GM18520 (cell line): ENCODE data around the gene ZC3H8.
"Not testable (repeated sequence)": the region's sequence is repeated elsewhere in the genome, so short reads cannot be mapped to it uniquely, and the experiment has no call there.

Experiments used
- ATAC-seq: cut with Tn5 transposase; IDR thresholded peaks from one replicate; pipeline ENCODE4 v1.9.1; 2021; ENCODE audit not compliant: unreplicated experiment

The ZC3H8 gene

DNA sequence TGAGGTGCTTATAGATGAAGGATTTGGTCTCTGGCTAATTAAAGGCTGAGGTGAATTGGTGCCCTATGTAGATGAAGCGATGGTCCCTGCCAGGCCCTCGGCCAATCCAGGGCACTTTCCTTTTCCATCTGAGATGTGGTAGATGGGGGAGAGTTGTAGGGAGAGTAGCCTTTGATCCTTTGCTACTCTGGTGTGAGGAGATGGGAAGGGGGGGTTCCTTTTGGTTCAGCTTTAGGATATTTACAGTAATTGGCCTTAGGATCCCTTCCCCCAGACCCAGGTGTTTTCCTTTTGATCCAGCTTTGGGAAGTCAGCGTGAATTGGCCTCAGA, 5.4 kb upstream of the ZC3H8 start:
- ATAC-seq = no peak

DNA sequence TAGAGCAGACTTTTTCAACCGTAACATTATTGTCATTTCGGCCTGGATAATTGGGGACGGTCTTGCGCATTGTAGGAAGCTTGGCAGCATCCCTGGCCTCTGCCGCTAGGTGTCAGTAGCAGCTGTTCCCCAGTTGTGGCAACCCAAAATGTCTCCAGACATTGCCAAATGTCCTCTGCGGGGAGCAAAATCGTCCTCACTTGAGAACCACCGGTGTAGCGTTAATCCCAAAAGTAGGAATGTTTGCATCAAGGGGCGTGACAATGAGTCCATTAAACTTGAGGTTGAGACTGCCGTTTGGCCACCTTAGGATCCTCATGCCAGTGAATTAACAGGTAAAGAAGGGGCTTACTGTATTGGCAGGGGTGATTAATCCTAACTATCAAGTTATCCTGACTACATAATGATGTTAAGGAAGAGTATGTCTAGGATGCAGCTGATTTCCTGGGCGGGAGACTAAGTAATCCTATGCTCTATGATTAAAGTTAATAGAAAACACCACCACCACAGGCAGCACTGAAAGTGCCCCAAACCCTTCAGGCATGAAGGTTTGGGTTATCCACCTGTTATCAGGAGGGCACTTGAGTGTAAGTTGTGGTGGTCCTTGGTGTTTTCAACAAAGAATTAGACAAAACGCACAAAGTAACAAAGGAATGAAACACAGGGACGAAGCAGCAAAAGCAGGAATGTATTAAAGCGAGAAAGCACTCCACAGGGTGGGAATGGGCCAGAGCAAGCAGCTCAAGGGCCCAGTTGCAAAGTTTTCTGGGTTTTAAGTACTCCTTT, 4.9 kb upstream of the ZC3H8 start:
- ATAC-seq = no peak

DNA sequence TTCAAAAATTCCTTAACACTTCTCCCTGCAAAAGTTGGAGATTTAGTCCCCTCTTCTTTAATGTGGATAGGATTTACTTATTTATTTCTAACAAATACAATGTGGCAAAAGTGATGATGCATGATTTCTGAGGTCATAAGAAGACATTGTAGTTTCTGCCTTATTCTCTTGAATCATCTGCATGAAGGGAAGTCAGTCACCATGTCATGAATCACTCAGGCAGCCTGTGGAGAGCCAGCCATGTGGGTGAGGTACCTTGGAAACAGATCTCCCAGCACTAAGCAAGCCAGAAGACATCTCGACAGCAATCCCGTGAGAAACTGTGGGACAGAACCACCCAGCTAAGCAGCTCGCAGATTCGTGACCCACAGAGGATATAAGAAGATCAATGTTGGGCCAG, 2.7 kb upstream of the ZC3H8 start:
- ATAC-seq = no peak

DNA sequence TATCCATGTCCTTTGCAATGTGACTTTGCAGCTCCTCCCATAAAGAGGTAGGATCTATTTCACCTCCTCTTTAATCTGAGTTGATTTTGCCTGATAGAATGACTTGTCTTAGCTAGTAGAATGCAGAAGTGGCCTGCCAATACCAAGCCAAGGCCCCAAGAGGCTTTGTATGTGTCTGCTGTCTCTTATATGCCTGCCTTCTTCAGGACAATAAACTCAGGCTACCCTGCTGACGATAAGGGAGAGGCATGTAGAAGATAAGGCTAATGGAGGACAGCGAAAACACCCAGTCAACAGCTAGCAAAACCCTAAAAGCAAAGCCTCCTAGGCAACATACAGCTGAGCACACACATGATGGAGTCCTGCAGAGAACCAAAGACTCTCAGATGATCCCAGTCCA, 1.8 kb upstream of the ZC3H8 start:
- no peak for ATAC-seq

DNA sequence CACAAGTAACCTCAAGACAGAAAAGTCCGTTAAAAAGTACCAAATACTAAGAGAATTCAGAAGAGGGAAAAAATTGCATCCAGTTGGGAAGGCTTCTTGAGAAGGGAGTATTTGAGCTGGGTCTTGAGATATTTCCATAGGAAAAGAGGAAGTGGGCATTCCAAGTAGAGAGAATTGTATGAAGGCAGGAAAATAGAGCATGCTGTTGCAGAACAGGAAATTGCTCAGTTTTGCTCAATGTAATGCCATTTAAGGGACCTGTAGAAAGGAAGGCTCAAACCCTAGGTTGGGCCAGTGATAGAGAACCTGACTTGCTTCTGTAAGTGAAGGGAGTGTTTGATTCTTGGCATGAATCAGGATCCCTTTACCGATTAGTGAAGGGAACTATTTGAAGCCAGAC, 1.0 kb upstream of the ZC3H8 start:
- no peak for ATAC-seq

DNA sequence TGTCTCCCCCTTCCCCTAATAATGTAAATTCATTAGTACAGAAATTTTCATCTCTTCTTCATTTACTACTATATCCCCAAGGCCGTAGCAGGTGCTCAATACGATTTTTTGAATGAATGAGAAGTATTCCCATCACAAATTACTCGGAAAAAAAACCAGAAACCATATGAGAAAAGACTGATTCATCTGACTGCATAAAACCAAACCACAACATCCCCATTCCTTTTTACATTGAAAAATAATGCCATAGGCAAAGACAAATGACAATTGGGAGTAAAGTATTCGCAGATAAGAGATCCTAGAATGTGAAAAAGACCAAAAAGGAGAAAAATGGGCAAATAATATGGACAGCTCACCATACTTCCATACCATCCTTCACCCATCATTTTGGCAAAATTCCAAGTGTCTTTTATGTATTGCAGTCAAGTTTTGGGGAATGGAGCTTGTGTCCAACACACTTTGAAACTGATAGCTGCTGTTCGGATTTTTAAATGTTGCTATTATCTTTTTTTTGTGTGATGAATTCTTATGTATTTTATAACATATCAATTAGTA, 1.5 kb downstream of the ZC3H8 start:
- ATAC-seq = no peak

DNA sequence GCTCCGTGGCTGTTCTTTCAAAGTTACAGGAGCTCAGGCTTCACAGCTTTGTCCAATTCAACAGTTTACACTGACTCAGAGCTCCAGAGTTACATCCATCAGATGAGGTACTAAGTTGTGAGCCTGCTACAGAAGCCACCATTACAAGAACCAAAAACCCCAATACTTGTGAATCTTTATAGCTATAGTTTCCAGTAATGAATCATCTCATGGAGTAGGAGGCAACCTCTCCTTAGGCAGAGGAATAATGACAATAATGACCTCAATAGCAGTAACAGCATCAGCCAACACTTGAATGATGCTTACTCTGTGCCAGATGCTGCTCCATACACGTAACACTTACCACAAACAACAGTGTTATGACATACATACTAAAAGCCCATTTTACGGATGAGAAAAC, 3.6 kb downstream of the ZC3H8 start:
- no peak for ATAC-seq

DNA sequence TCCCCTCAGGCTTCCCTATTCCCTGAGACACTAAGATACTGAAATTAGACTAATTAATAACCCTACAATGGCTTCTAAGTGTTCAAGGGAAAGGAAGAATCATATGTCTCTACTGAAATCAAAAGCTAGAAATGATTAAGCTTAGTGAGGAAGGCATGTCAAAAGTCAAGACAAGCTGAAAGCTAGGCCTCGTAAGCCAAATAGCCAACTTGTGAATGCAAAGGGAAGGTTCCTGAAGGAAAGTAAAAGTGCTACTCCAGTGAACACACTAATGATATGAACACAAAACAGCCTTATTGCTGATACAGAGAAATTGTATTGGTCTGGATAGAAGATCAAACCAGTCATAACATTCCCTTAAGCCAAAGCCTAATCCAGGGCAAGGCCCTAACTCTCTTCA, 10.0 kb downstream of the ZC3H8 start:
- ATAC-seq = no peak

DNA sequence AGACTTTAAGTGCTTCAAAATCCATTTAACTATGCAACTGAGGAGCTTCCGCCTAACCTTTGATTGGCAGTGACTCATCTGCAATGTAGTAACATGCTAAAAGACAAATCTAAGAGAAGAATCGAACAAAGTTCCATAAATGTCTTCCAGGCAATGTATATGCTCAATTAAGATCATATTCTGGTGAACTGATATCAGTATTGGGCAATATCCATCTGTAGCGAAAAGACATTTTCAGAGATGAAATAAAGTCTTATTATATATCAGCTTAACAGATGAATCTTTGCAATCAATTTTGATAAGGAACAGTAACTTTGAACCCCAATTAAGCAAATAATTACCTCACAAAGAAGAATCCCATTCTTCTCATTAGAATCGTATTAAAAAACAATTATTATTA, 11.6 kb downstream of the ZC3H8 start:
- ATAC-seq = no peak

DNA sequence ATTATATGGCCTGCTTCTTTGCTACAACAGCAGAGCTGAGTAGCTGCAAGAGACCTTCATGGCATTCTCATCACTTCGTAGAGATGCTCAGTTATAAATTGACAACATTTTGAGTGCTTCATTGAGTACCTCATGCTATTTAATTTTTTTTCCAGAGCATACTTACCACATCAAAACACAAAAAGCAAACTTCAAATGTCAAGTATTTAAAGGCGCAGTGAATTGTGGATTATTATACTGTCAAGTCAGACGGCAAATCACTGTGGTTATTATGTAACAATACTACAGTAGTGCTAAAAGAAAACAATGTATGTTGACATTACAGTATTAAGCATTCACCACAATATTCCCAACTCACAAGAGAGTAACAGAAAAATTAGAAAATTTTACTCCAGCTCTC, 12.5 kb downstream of the ZC3H8 start:
- no peak for ATAC-seq

DNA sequence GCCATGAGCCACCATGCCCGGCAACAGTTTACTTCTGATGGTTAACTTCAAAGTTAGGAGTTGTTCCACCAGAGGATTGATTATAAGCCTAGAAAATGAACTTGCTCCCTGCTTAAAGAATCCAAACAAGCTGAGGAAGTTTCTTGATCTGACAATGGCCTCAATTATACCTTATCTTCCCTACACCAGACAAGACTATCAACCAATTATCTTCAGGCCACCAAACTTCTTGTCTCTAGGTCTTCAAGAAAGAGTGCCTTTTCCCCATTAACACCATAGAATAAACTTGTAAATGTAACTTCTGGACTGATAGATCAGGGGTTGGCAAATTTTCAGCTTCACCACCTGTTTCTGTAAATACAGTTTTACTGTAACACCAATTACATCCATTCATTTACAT, 15.0 kb downstream of the ZC3H8 start:
- no peak for ATAC-seq

DNA sequence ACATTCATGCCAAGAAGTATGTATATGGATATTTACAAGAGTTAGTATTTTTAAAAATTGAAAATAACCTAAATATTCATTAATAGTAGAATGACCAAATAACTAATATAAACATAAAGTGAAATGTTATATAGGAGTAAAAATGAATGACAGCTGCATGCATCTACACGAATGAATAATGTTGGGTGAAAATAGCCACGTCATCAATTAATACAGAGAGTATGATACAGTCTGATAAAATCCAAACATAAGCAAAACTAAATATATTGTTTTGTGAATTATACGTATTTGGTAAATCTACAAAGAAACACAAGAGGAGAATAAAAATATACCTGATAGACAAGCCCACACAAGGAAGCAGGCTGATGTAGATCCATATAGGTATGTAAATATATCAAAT, 24.5 kb downstream of the ZC3H8 start:
- no peak for ATAC-seq

DNA sequence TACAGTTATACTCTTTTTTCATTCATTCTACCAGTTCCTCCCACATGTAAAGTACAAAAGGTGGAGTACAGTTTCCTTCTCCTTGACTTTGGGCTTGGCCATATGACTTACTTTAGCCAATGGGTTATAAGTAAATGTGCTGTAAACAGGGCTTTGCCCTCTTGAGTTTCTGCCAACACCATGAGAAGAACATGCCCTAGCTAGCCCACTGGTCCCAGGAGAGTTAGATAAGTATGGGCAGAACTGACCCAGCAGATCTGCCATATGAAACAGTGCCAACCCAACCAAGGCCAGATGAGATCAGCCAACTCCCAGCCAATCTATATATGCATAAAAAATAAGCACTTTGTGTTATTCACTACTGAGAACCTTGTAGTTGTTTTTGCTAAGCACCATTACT, 25.5 kb downstream of the ZC3H8 start:
- no peak for ATAC-seq

DNA sequence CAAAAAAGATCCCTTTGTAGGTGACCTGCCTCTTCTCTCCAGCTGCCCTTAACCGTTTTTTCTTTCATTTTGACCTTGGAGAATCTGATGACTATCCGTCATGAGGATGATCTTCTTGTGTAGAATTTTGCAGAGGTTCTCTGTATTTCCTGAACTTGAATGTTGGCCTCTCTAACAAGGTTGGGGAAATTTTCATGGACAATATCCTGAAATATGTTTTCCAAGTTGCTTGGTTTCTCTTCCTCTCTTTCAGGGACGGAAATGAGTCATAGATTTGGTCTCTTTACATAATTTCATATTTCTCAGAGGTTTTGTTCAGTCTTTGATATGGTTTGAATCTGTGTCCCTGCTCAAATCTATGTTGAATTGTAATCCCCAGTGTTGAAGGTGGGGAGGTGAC, 34.0 kb downstream of the ZC3H8 start:
- no peak for ATAC-seq

DNA sequence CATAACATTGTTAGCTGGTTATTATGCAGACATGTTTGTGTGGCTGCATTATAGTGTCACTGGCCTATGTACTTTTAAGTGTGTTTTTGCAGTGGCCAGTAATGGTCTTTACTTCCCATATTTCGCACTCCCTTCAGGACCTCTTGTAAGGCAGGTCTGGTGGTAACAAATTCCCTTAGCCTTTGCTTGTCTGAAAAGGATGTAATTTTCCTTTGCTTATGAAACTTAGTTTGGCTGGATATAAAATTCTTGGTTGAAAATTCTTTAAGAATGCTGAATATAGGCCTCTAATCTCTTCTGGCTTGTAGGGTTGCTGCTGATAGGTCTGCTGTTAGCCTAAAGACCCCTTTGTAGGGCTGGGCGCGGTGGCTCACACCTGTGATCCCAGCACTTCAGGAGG, 34.7 kb downstream of the ZC3H8 start:
- ATAC-seq = no peak

DNA sequence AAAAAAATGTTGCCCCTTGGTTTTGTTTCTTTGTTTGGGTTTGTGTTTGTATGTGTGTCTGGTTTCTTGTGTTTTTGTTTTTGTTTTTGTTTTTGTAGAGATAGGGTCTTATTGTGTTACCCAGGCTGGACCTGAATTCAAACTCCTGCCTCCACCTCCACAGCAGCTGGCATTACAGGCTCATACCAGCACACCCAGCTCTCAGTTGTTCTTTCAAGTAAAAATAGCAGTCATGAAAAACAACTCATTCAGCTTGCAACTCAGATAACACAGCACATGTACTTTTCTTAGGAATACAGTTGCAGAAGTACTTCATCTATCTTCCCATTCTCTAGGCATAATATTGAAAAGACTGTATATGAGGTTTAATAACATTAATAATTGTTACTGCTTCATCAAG, 37.0 kb downstream of the ZC3H8 start:
- ATAC-seq = no peak

DNA sequence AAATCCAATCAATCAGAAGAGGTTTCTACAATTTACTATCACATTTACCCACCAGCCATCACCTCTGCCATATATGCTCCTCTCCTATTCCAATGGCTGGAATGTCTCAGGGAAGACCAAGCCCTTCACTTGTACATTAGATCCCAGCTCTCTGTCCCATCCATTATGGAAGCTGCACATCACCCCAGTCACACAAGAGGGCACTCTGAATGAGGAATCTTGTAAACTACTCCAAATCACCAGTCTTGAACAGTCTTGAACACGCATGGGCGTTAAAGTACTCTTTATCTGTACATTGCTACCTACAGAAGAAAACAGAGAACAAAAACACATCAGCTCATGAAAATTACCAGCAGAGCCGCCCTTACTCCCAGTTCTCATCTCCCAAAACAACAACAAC, 38.7 kb downstream of the ZC3H8 start:
- ATAC-seq = no peak

DNA sequence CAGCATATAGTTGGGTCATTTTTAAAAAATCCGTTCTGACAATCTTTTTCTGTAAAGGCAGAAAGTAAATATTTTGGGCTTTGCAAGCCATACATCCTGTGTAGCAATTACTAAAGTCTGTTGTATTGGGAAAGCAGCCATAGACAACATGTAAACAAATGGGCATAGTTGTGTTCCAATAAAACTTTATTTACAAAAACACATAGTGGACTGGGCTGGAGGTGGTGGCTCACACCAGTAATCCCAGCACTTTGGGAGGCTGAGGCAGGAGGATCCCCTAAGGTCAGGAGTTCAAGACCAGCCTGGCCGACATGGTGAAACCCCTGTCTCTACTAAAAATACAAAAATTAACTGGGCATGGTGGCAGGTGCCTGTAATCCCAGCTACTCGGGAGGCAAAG, 46.9 kb downstream of the ZC3H8 start:
- not testable (repeated sequence) for ATAC-seq

DNA sequence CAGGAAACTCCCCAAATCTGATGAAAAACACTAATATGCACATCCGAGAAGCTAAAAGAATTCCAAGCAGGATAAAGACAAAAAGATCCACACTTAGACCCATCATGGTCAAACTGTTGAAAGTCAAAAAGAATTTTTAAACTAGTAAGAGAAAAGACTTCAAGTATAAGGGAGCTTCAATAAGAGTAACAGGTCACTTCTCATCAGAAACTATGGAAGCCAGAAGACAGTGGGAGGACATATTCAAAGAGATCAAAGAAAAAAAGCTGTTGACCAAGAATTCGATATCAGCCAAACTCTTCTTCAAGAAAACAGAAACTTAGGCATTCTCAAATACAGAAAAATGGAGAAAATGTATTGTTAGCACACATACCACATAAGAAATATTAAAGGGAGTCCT, 50.4 kb downstream of the ZC3H8 start:
- ATAC-seq = no peak

DNA sequence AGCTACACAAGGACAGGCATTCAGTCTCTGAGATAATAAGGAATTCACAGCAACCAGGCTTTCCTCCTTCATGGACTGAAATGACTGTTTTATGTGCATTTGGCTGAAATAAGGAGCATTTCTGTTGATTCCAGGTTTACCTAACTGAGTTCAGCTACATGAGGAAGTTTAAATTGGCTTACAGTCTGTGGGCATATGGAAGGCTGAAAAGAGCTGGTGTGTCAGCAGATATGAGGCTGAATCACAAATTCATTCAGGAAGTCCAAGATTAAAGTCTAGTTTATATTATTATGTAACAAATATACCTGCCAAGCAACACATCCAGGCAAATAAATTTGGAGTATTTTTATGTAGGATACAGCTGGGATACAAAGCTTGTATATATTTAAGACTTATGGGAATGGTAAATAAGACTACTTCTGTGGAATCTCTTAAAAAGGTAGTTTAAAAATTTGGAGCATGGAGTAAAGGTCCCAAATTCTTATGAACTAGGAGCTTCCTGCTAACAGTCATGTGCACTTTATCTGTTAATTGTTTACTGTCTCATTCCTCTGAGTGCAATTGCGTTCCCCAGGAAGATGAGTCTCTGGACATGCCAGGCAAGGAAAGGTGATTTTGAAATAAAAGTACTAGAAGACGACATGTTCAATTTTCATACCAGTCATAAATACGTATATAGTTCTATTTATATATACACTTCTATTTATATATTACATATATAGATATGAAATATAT, 53.0 kb downstream of the ZC3H8 start:
- ATAC-seq = no peak

DNA sequence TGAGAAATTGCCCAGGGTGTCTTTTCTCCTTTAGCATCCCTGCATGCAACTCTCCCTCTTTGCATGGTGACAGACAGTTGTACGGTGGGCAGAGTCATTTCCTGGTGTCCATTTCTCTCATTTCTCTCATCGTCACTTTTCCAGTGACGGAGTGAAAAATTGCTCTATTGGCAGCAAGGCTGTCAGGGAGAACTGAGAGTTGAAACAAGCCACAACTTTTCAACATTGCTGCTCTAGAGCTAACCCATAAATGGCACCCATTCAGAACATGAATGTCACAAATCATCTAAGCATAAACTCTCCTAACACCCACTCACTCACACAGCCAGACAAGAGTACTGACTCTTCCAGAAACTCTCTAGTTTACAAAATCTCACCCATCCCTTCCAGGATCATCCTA, 55.7 kb downstream of the ZC3H8 start:
- ATAC-seq = no peak

DNA sequence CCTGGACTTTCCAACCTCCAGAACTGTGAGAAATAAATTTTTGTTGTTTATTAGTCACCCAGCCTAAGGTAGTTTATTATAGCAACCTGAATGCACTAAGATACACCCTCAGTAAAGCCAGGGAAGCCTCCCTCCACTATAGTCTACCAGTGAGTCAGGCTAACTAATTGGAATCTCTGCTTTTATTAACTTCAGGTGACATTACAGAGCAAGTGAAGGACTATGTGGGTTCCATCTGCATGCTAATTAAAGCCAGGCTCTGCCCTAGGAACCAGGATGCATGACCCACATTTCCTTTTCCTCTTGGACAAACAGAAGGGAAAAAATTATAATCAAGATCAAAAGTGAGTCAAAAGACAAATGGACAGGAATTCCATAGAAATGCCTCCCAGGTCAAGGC, 56.1 kb downstream of the ZC3H8 start:
- no peak for ATAC-seq

DNA sequence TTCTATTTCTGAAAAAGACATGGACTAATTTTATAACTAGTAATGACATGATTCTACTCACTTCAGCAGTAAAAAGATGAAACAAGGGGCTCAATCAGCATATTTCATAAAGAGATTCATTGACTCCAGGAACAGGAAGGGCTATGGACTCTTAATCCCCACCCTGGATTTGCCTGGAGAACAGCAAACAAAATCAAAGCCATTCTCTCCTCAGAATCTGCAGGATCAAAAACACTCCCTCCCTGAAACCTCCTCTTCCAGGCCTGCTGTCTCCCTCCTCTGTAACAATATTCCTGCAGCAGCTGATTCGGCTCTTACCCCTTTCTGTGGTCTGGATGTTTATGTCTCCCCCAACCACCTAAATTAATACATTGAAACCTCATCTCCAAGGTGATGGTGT, 57.0 kb downstream of the ZC3H8 start:
- no peak for ATAC-seq
